HCT116 (cell line): ENCODE measurements around the gene TCAP. TPM values are rescaled to one million over a fixed set of nuclear protein-coding genes. Genes with fewer than 3 reads are reported as not detected.
A peak's percentile ranks its signal among the peaks of the same experiment; 100 is the strongest.

ENCODE experiments used
- ATAC-seq: fragments of 200-7000 bp; cut with Tn5 transposase; 2 replicates; pipeline ENCODE4 v1.9.1; 2020; ENCODE audit warnings: mild to moderate bottlenecking, moderate library complexity
- BruUV-seq: library from RNA; stranded (reverse); fragments of 400-500 nt; replicated peaks from 2 replicates; lab custom pipeline; 2021; lab: Mats Ljungman, UMichigan
- CTCF ChIA-PET: fragments of 300-600 bp; sonication (Branson Sonifier 250); formaldehyde crosslinking; loops from one replicate; lab custom pipeline; 2021; ENCODE audit warnings: antibody characterized with exemption; lab: Charles Lee
- POLR2A ChIA-PET: fragments of 300-600, 350-600 bp; sonication (Branson Sonifier 250); formaldehyde crosslinking; loops from one replicate; lab custom pipeline; 2021; ENCODE audit warnings: antibody characterized with exemption; lab: Charles Lee
- RAD21 ChIA-PET, 2 experiments: fragments of 300-600 bp; sonication (Branson Sonifier 250); formaldehyde crosslinking; loops; one replicate each; lab custom pipeline; 2023; ENCODE audit warnings: low total read pairs in 2 of 2; ENCODE audit not compliant: uncharacterized antibody in 2 of 2, unreplicated experiment in 2 of 2, low non-redundant PET in 1 of 2; lab: Charles Lee
- DNase-seq: peaks from one replicate; pipeline ENCODE4 v3.0.0-alpha.2; 2010; ENCODE audit warnings: low read depth, low spot score
- H2AFZ ChIP-seq: fragments of 200-600 bp; shearing (Covaris generic), sonication (generic); 2 replicates; pipeline ENCODE4 v1.6.1; 2017; ENCODE audit warnings: low read depth, mixed run types, mixed read lengths, antibody characterized with exemption, low read length; ENCODE audit not compliant: poor library complexity, severe bottlenecking
- H3K27ac ChIP-seq: 2 replicates; pipeline ENCODE4 v1.5.1; 2012; ENCODE audit warnings: low read depth, low read length
- H3K27me3 ChIP-seq: fragments of 200-600 bp; sonication (generic); 2 replicates; pipeline ENCODE4 v1.6.1; 2016; ENCODE audit warnings: mixed run types, low read length, mixed read lengths; ENCODE audit not compliant: insufficient read depth
- H3K36me3 ChIP-seq, 2 experiments: fragments of 200-500 bp in 1 of 2; fragments of 200-600 bp in 1 of 2; sonication (Bioruptor generic) in 1 of 2; sonication (generic) in 1 of 2; 2 replicates each; pipeline versions ENCODE4 v1.5.1 to v1.6.1; 2014 to 2016; ENCODE audit warnings: low read length in 2 of 2, inconsistent platforms in 1 of 2, mixed read lengths in 1 of 2, mixed run types in 1 of 2; ENCODE audit not compliant: insufficient read depth in 2 of 2, control insufficient read depth in 1 of 2
- H3K4me1 ChIP-seq, 2 experiments: fragments of 200-600 bp in 1 of 2; sonication (generic) in 1 of 2; 2 replicates each; pipeline versions ENCODE4 v1.5.1 to v1.6.1; 2012 to 2017; ENCODE audit warnings: low read length in 2 of 2, inconsistent platforms in 1 of 2, mild to moderate bottlenecking in 1 of 2, mixed read lengths in 1 of 2, mixed run types in 1 of 2, moderate library complexity in 1 of 2; ENCODE audit not compliant: insufficient read depth in 2 of 2, control insufficient read depth in 1 of 2
- H3K4me2 ChIP-seq: fragments of 200-600 bp; sonication (generic); 2 replicates; pipeline ENCODE4 v1.6.1; 2017; ENCODE audit warnings: mixed run types, low read length, mixed read lengths
- H3K4me3 ChIP-seq, 2 experiments: fragments of 200-600 bp in 1 of 2; sonication (generic) in 1 of 2; replicated peaks in 1 of 2; 2 replicates each; pipeline ENCODE4 v1.5.1; 2011 to 2016; ENCODE audit warnings: low read length in 2 of 2, control low read depth in 1 of 2, low read depth in 1 of 2, mild to moderate bottlenecking in 1 of 2, mixed read lengths in 1 of 2, mixed run types in 1 of 2
- H3K79me2 ChIP-seq: fragments of 200-600 bp; sonication (generic); 2 replicates; pipeline ENCODE4 v1.6.1; 2017; ENCODE audit warnings: mild to moderate bottlenecking, mixed run types, low read length, moderate library complexity, mixed read lengths; ENCODE audit not compliant: insufficient read depth
- H3K9ac ChIP-seq: fragments of 200-600 bp; sonication (generic); 2 replicates; pipeline ENCODE4 v1.6.1; 2016; ENCODE audit warnings: low read length, mixed read lengths
- H3K9me2 ChIP-seq: fragments of 200-600 bp; sonication (generic), shearing (Covaris generic); 2 replicates; pipeline ENCODE4 v1.6.1; 2017; ENCODE audit warnings: mixed run types, mild to moderate bottlenecking, moderate library complexity; ENCODE audit not compliant: insufficient read depth
- H3K9me3 ChIP-seq, 2 experiments: fragments of 200-500 bp in 1 of 2; fragments of 200-600 bp in 1 of 2; sonication (Bioruptor generic) in 1 of 2; sonication (generic) in 1 of 2; 2 replicates each; pipeline ENCODE4 v1.6.1; 2014 to 2017; ENCODE audit warnings: low read length in 2 of 2, mixed read lengths in 2 of 2, inconsistent platforms in 1 of 2, low read depth in 1 of 2, mild to moderate bottlenecking in 1 of 2, mixed run types in 1 of 2, moderate library complexity in 1 of 2; ENCODE audit not compliant: control insufficient read depth in 1 of 2, insufficient read depth in 1 of 2
- H4K20me1 ChIP-seq: fragments of 200-600 bp; sonication (generic), shearing (Covaris generic); 2 replicates; pipeline ENCODE4 v1.6.1; 2017; ENCODE audit warnings: mixed run types, mild to moderate bottlenecking, moderate library complexity; ENCODE audit not compliant: insufficient read depth
- FOSL1 ChIP-seq: IDR thresholded peaks from 2 replicates; pipeline ENCODE4 v1.6.1; 2012; ENCODE audit warnings: low read depth
- intact Hi-C: fragments of 100-400 bp; cut with micrococcal nuclease; formaldehyde crosslinking; loops from 2 replicates; pipeline ENCODE4 v1.10.0; 2022
- total RNA-seq: library from RNA; stranded (reverse); gene quantifications from one replicate; pipeline ENCODE4 v1.2.1, GENCODE V29; 2021; ENCODE audit not compliant: unreplicated experiment
- TF ChIP-seq, protein P1 (sequence below), 3 experiments: fragments of 200-600 bp in 1 of 3; sonication (generic) in 1 of 3; IDR thresholded peaks in 2 of 3; conservative IDR thresholded peaks in 1 of 3; 2 replicates each; pipeline ENCODE4 v1.5.1; 2012 to 2017; ENCODE audit warnings: low read depth in 2 of 3, low read length in 2 of 3, antibody characterized with exemption in 1 of 3, borderline replicate concordance in 1 of 3, control low read depth in 1 of 3, mild to moderate bottlenecking in 1 of 3, mixed read lengths in 1 of 3, mixed run types in 1 of 3, moderate library complexity in 1 of 3; ENCODE audit not compliant: insufficient read depth in 1 of 3

The TCAP gene
- total RNA-seq, 1 experiment from 2014 or later, result 1.5 TPM

DNA sequence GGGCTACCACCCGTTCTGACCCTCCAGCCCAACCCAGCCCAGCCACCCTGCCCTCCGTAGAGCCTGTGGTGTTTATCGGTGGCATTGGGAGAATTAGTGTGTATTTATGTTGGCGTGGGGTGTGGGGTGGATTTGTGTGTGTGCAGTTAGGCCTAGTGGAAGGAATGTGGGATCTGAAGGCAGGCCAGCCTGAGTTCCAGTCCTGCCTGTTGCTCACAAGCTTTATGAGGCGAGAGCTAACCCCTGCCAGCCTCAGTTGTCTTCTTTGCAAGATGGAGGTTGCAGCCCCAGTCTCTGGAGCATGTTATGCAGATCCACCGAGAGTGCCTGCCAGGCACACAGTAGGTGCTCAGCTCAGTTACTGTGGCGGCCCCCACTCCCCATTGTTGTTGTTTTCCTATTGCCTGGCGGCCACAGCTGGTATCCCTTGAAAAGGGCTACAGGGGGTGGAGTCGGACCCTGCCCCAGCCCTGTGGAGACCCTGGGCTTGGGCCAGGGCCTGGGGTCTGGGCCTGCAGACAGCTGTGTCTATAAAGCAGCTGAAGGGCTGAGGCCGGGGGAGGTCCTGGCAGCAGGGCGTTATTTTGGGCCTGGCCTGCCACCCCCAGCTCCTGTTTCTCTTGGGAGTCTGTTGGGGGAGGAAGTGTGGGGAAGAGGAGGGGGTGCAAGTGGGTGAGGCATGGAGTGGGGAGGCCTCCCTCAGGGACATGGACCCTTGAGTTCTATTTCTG lies 39.8 kb downstream of the TCAP start:
- no peak for DNase-seq
- peaks cover 64% of the 10 kb centered on the region for H3K79me2 ChIP-seq

More for the DNA sequence above, 39.8 kb downstream of the TCAP start:
- no peak overlapping the region for H2AFZ ChIP-seq
- H3K9ac ChIP-seq, result peak overlapping the region; percentile 53
- TF ChIP-seq FOSL1, result no peak
- TF ChIP-seq, protein P1, sequence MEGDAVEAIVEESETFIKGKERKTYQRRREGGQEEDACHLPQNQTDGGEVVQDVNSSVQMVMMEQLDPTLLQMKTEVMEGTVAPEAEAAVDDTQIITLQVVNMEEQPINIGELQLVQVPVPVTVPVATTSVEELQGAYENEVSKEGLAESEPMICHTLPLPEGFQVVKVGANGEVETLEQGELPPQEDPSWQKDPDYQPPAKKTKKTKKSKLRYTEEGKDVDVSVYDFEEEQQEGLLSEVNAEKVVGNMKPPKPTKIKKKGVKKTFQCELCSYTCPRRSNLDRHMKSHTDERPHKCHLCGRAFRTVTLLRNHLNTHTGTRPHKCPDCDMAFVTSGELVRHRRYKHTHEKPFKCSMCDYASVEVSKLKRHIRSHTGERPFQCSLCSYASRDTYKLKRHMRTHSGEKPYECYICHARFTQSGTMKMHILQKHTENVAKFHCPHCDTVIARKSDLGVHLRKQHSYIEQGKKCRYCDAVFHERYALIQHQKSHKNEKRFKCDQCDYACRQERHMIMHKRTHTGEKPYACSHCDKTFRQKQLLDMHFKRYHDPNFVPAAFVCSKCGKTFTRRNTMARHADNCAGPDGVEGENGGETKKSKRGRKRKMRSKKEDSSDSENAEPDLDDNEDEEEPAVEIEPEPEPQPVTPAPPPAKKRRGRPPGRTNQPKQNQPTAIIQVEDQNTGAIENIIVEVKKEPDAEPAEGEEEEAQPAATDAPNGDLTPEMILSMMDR (IDR thresholded peaks at IDR 0.05 in 2 of 3, conservative IDR thresholded peaks at IDR 0.05 in 1 of 3; ENCODE audit: borderline replicate concordance in 1 of 3, insufficient read depth in 1 of 3, low read depth in 2 of 3, low read length in 2 of 3), result peak in 2 of 3 experiments; percentile 35 to 47; a peak in 4 of 6 replicates
- ATAC-seq, result no peak
- ChIA-PET CTCF (interaction anchor here (1.1 to 1.8 kb wide), 5 partner anchors 14 to 83 kb away, joined by 3 to 14 read pairs (median 5); partner anchors contain the start of gene MIEN1), RAD21 (no interaction called here), POLR2A (interaction anchor here (1.4 kb wide), 1 partner anchor 74 kb away, joined by 4 read pairs; no protein-coding TSS in a partner anchor)
- peaks cover 37 to 55% of the 10 kb centered on the region in 2 experiments for H3K4me1 ChIP-seq
- BruUV-seq, result no TSS peak
- intact Hi-C loops, result no loop called here
- H3K27me3 ChIP-seq, result no peaks in the 10 kb centered on the region
- H4K20me1 ChIP-seq, result no peaks in the 10 kb centered on the region
- peak overlapping the region; percentile 82 for H3K4me2 ChIP-seq
- no peaks in the 10 kb centered on the region for H3K9me3 ChIP-seq
- H3K36me3 ChIP-seq, result peaks cover under 1 to 15% of the 10 kb centered on the region in 2 experiments; a peak in 2 of 4 replicates
- no peaks in the 10 kb centered on the region for H3K9me2 ChIP-seq
- H3K4me3 ChIP-seq, result peak overlapping the region in 1 of 2 experiments; percentile 42; a peak in 2 of 4 replicates
- H3K27ac ChIP-seq, result peak overlapping the region; percentile 61
